Stomach (tissue), 4 donors: Measurements from ENCODE around the gene ITIH4.

Source experiments
- POLR2A ChIP-seq, 4 donors: fragments of 450-650 bp; IDR thresholded peaks; one replicate each; pipeline ENCODE4 v1.6.1; 2016; ENCODE audit warnings: antibody characterized with exemption in 4 of 4, control low read depth in 2 of 4, mild to moderate bottlenecking in 1 of 4, moderate library complexity in 1 of 4
- POLR2AphosphoS5 ChIP-seq, 3 donors: sonication (generic); formaldehyde crosslinking; IDR thresholded peaks; one replicate each; pipeline ENCODE4 v1.6.1; 2016; ENCODE audit warnings: antibody characterized with exemption in 3 of 3
- TF ChIP-seq, protein P1 (sequence below), 7 experiments: fragments of 450-650 bp in 4 of 7; fragments of 200-600 bp in 3 of 7; sonication (generic) in 3 of 7; IDR thresholded peaks; one replicate each; pipeline ENCODE4 v1.5.1; 2016 to 2019; ENCODE audit warnings: antibody characterized with exemption in 7 of 7, control low read depth in 2 of 7, mild to moderate bottlenecking in 1 of 7

DNA sequence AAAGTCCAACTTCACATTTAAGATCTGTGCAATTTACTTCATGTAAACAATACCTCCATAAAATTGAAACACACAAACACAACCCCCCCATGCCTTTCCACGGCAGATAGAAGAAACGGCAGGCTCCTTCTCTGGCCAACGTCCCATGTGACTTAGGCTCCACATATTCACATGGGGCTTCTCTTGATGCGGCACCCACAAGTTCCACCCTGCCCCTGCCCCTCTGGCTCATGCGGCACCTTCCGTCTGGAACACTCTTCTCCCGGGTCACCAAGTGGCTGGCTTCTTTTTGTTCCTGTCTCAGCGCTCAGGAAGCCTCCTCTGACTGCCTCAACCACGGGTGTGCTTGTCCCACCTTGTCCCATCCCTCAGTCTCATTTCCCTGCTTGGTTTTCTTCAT is 41.3 kb upstream of the ITIH4 start:
- TF ChIP-seq, protein P1, sequence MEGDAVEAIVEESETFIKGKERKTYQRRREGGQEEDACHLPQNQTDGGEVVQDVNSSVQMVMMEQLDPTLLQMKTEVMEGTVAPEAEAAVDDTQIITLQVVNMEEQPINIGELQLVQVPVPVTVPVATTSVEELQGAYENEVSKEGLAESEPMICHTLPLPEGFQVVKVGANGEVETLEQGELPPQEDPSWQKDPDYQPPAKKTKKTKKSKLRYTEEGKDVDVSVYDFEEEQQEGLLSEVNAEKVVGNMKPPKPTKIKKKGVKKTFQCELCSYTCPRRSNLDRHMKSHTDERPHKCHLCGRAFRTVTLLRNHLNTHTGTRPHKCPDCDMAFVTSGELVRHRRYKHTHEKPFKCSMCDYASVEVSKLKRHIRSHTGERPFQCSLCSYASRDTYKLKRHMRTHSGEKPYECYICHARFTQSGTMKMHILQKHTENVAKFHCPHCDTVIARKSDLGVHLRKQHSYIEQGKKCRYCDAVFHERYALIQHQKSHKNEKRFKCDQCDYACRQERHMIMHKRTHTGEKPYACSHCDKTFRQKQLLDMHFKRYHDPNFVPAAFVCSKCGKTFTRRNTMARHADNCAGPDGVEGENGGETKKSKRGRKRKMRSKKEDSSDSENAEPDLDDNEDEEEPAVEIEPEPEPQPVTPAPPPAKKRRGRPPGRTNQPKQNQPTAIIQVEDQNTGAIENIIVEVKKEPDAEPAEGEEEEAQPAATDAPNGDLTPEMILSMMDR (IDR thresholded peaks at IDR 0.05), result no peak
- TF ChIP-seq POLR2A (IDR thresholded peaks at IDR 0.05) (no peak), POLR2AphosphoS5 (IDR thresholded peaks at IDR 0.05) (no peak)
